ENCODE measurements around the gene CUBN. TPM values are rescaled to one million over a fixed set of nuclear protein-coding genes. Genes with fewer than 3 reads are reported as not detected.
A peak's percentile ranks its signal among the peaks of the same experiment; 100 is the strongest.
"Not testable (repeated sequence)": the region's sequence is repeated elsewhere in the genome, so short reads cannot be mapped to it uniquely, and the experiment has no call there.

Gene CUBN
- total RNA-seq, 2 donors from 2014 or later = 1.3 to 9.7 TPM

DNA sequence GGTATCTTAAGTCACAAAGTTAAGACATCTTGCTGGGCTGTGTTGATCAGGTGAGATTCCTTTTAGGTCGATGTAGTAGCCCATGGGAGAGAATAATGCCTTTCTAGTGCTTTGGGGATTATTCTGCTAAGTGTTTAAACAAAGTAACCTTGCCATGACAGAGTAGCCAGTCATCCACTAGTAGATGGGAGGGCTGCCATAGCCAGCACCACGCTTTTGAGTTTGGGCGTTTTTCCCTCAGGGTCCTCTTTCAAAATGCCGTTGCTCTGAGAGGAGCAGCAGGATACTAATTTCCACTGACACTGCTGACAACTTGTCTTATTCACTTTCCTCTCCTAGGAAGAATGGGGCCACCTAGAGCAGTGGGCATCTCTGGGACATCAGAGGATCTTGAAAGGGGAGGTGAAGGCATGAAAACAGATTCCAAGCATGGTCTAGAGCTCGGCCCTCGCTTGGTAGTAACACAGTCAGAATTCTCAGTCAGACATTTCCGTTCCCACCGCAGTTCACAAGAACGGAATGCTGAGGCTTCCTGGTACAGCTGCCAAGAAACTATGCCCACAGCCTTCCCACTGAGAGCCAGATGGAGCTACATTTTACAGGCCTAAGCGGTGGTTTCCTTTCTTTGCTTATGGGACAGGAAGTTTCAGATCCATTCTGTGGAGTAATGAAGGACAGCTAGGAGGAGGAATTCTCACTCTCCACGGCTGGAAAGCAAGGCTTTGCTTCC lies 297.1 kb downstream of the CUBN start:
- TF ChIP-seq POLR2A (IDR thresholded peaks at IDR 0.05) (no peak), POLR2AphosphoS5 (IDR thresholded peaks at IDR 0.05) (peak; percentile 54)
- TF ChIP-seq, protein P1, sequence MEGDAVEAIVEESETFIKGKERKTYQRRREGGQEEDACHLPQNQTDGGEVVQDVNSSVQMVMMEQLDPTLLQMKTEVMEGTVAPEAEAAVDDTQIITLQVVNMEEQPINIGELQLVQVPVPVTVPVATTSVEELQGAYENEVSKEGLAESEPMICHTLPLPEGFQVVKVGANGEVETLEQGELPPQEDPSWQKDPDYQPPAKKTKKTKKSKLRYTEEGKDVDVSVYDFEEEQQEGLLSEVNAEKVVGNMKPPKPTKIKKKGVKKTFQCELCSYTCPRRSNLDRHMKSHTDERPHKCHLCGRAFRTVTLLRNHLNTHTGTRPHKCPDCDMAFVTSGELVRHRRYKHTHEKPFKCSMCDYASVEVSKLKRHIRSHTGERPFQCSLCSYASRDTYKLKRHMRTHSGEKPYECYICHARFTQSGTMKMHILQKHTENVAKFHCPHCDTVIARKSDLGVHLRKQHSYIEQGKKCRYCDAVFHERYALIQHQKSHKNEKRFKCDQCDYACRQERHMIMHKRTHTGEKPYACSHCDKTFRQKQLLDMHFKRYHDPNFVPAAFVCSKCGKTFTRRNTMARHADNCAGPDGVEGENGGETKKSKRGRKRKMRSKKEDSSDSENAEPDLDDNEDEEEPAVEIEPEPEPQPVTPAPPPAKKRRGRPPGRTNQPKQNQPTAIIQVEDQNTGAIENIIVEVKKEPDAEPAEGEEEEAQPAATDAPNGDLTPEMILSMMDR (IDR thresholded peaks at IDR 0.05) = no peak
- intact Hi-C loops (cut with DNase I) = no loop called here
- peak; percentile 65 for DNase-seq (ENCODE audit: low spot score)
- no peaks in the 10 kb centered on the region for H3K4me1 ChIP-seq (replicated peaks)
- H3K9me3 ChIP-seq = no peaks in the 10 kb centered on the region
- no peaks in the 10 kb centered on the region for H3K36me3 ChIP-seq
- peak overlapping the region in 1 of 2 donors; percentile 38 for H3K27ac ChIP-seq
- WGBS = 51% methylated on average over 11 of the region's 11 CpGs
- no peaks in the 10 kb centered on the region for H3K27me3 ChIP-seq (replicated peaks; ENCODE audit: insufficient read depth)
- no peak overlapping the region for H3K4me3 ChIP-seq

DNA sequence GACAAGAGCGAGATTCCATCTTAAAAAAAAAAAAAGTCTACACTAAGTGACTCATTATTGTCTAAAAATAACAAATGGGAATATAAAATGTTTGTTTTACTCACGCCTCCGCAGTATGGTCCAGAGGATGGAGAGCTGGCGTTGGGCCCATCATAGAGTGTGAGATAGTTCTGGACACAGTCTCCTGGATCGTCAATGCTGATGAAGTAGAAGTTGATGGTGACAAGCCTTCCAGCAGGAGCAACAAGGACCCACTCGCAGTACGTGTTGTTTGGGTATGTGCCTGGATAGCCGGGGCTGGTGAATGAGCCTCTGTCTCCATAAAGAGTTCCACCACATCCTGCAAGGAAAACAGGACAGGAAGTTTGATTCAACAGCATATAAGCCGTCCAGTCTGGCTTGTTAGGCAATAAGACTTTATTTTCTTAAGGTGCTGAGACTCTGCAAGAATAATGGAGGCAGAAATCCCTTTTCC lies 300.9 kb downstream of the CUBN start:
- Histone ChIP-seq H3K27me3 (replicated peaks; ENCODE audit: insufficient read depth) (no peaks in the 10 kb centered on the region), H3K4me1 (replicated peaks) (no peaks in the 10 kb centered on the region), H3K27ac (no peak overlapping the region), H3K4me3 (no peak overlapping the region), H3K9me3 (no peaks in the 10 kb centered on the region), H3K36me3 (no peaks in the 10 kb centered on the region)
- intact Hi-C loops (cut with DNase I) = loop anchor here (5.0 kb wide), 1 partner anchor 429 kb away; no protein-coding TSS in a partner anchor
- 42% methylated on average over 9 of the region's 9 CpGs for WGBS
- no peak for DNase-seq (ENCODE audit: low spot score)
- TF ChIP-seq, protein P1 (IDR thresholded peaks at IDR 0.05) = no peak
- no peak for TF ChIP-seq POLR2A (IDR thresholded peaks at IDR 0.05)
- TF ChIP-seq POLR2AphosphoS5 (IDR thresholded peaks at IDR 0.05) = no peak

DNA sequence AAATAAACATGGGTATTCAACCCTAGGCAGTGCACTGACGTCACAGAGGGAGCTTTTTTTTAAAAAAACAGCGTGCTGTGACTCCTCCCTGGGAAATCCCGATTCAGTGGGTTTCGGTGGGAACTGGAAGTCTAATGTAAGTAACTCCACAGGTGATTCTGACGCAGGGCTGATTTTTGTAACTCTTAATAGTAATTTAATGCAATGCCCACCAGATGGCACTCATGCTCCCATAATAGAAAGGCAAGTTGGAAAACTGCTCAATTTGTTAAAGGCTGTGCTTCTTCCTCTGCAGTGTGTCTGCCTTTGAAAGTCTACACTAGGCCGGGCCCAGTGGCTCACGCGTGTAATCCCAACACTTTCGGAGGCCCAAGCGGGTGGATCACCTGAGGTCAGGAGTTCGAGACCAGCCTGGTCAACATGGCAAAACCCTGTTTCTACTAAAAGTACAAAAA lies 301.5 kb downstream of the CUBN start:
- intact Hi-C loops (cut with DNase I) = loop anchor here (5.0 kb wide), 1 partner anchor 429 kb away; no protein-coding TSS in a partner anchor
- Histone ChIP-seq H3K36me3 (no peaks in the 10 kb centered on the region), H3K27ac (no peak overlapping the region), H3K4me1 (replicated peaks) (no peaks in the 10 kb centered on the region), H3K27me3 (replicated peaks; ENCODE audit: insufficient read depth) (no peaks in the 10 kb centered on the region), H3K4me3 (no peak overlapping the region), H3K9me3 (no peaks in the 10 kb centered on the region)
- peak; percentile 18 for TF ChIP-seq POLR2AphosphoS5 (IDR thresholded peaks at IDR 0.05)
- no peak for TF ChIP-seq POLR2A (IDR thresholded peaks at IDR 0.05)
- TF ChIP-seq, protein P1 (IDR thresholded peaks at IDR 0.05) = peak in 3 of 4 experiments; percentile 57 to 66 (median 62)
- peak; percentile 53 for DNase-seq (ENCODE audit: low spot score)
- WGBS = 15% methylated on average over 11 of the region's 11 CpGs

DNA sequence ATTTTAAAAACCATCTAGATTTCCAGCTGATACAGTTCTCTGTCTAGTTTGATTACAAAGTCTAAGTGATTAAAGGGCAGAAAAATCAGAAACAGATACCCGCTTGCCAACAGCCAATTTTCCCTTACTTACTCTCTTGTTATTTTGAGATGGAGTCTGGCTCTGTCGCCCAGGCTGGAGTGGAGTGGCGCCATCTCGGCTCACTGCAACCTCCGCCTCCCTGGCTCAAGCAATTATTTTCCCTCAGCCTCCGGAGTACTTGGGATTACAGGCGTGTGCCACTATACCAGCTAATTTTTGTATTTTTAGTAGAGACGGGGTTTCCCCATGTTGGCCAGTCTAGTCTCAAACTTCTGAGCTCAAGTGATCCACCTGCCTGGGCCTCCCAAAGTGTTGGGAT lies 302.1 kb downstream of the CUBN start:
- not testable (repeated sequence) for H3K36me3 ChIP-seq; H3K27me3 ChIP-seq (replicated peaks; ENCODE audit: insufficient read depth); H3K4me1 ChIP-seq (replicated peaks); H3K4me3 ChIP-seq; DNase-seq (ENCODE audit: low spot score); H3K9me3 ChIP-seq; H3K27ac ChIP-seq
- 81% methylated on average over 8 of the region's 8 CpGs for WGBS
- intact Hi-C loops (cut with DNase I) = loop anchor here (5.0 kb wide), 1 partner anchor 430 kb away; no protein-coding TSS in a partner anchor

DNA sequence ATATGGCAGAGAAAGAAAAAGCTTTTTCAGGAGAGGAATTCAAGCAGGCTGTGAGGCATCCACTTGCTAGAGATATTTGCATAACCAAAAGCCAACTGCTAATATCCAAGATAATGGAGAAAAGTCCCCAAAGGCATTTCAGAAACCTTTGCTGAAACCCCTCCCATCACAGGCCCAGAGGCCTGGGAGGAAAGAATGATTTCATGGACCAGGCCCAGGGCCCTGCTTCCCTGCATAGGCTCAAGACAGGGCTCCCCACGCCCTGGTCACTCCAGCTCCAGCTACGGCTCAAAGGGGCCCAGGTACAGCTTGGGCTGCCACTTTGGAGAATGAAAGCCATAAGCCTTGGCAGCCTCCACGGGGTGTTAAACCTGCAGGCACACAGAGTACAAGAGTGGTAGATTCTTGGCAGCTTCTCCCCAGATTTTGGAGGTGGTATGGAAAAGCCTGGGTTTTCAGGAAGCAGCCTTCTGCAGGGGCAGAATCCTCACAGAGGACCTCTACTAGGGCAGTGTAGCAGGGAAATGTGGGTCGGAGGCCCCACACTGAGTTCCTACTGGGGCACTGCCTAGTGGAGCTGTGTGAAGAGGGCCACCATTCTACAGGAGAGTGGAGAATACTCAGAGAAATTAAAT lies 306.8 kb downstream of the CUBN start:
- intact Hi-C loops (cut with DNase I) = no loop called here
- Histone ChIP-seq H3K9me3 (no peaks in the 10 kb centered on the region), H3K4me3 (no peak overlapping the region), H3K27me3 (replicated peaks; ENCODE audit: insufficient read depth) (no peaks in the 10 kb centered on the region), H3K4me1 (replicated peaks) (no peaks in the 10 kb centered on the region), H3K27ac (no peak overlapping the region), H3K36me3 (no peaks in the 10 kb centered on the region)
- 94% methylated on average over 4 of the region's 4 CpGs for WGBS
- TF ChIP-seq, protein P1 (IDR thresholded peaks at IDR 0.05) = no peak
- TF ChIP-seq POLR2AphosphoS5 (IDR thresholded peaks at IDR 0.05) (no peak), POLR2A (IDR thresholded peaks at IDR 0.05) (no peak)
- DNase-seq (ENCODE audit: low spot score) = no peak

Measured in prostate gland (tissue), 2 donors.